Stimulated activated CD4-positive, alpha-beta T cell treated with anti-CD3 and anti-CD28 coated beads, Interleukin-4, amount 100 ng/mL, for 24 hours (primary cell): ENCODE results near the gene TTC31.

Experiments used
- DNase-seq: peaks from one replicate; pipeline ENCODE4 v3.0.0-alpha.2; 2020

The TTC31 gene

DNA sequence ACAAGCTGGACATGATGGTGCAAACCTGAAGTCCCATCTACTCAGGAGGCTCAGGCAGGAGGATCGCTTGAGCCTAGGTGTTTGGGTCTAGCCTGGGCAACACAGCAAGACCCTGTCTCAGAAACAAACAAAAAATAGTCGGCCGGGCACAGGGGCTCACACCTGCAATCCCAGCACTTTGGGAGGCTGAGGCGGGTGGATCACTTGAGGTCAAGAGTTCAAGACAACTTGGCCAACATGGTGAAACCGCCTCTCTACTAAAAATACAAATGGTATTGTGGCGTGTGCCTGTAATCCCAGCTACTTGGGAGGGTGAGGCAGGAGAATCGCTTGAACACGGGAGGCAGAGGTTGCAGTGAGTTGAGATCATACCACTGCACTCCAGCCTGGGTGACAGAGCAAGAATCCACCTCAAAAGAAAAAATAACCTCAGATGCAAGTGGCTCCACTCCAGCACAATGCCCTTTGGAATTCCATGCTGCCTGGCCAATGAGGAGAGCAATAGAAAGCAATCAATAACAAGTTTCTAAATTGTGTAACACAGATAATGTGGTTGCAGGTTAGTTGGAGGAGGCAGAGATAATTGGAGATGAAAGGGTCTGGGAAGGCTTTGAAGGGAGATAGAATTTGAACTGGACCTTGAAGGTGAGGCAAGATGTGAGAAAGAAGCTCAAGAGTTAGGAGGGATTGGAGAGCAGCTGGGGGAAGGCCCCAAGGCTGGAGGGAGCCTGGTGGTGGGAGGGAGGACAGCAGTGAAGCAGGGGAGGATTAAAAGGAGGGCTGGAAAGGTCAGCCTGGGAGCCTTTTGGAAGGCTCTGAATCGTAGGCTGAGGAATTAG, 6.0 kb downstream of the TTC31 start:
- no peak for DNase-seq

DNA sequence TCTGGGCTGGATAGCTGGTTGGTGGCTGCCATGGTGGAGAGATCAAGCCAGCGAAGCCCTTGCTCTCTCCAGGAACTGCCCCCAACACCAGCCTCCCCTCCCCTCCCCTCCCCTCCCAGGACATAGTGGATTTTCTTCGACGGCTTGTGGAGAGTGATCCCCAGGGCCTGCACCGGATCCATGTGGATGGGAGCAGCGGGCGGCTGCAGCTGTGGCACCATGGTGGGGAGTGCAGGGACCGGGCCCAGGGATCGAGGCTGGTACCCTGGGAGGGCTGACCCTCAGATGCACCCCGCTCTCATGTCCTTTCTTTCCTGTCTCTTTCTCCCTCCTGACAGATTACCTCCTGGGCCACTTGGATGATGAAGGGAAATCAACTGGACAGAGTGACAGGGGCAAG, 7.0 kb downstream of the TTC31 start:
- DNase-seq = no peak

DNA sequence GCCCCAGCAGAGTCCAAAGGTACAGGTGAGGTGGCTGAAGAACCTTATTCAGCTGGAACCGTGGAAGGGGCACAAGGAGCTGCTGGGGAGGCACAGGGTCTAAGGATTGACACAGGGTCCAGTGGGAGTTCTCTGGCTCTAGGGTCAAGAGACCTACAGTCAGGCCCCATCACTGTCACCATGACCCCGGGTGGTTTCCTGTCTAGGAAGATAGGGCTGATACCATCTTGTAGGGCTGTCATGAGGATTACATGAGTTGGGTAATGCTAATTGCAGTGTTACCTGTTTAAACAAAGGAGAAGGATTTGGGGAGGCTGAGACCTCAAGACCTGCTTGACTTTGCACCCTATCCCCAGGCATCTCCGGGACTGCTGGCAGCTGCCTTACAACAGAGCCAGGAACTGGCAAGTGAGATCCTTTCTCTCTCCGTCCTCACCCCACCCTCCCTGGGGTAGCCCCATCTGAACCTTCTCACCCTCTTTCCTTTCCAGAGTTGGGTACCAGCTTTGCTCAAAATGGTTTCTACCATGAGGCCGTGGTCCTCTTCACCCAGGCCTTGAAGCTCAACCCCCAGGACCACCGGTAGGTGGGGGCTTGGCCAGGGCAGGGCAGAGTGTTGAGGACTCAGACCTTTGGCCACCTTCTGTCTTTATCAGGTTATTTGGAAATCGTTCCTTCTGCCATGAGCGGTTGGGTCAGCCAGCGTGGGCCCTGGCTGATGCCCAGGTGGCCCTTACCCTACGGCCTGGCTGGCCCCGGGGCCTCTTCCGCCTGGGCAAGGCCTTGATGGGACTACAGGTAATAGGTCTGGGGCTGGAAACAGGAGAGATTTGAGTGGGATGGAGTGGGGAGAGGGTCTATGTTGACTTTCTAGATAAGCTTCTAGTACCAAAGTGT, 9.0 kb downstream of the TTC31 start:
- no peak for DNase-seq

DNA sequence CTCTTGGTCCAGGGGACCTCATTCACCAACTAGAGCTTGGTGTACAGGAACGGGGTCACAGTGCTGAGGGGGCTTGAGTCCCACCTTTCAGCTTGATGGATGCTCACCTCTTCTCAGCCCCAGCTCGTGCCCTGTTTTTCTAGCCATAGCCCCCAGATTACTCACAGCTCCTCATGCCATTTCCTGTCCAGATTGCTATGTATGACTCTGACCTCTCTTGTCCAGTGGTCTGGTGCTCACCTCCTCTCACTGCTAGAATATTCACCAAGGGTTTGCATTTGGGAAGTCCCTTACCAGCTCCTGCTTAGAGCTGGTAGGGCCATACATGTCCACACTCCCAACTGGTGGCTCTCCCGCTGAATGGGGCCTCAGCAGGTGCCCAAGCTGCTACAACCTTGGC, 10.7 kb downstream of the TTC31 start:
- DNase-seq = no peak

DNA sequence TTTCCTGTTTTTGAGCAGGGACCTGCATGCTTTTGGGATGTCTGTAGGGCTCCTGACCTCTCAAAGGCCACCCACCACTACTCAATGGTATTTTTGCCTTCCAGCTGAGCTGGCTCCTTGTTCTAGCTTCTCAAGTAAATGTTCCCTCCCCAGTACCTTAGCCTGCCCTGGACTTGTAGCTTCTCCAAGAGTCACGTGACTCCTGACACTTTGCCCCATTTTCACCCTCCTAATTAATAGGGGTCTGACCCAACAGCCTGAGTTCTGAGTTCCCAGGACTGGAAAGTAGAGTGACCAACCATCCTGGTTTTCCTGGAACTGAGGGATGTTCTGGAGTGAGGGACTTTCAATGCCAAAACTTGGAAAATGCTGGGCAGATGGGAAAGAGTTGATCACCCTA, 12.6 kb downstream of the TTC31 start:
- no peak for DNase-seq

DNA sequence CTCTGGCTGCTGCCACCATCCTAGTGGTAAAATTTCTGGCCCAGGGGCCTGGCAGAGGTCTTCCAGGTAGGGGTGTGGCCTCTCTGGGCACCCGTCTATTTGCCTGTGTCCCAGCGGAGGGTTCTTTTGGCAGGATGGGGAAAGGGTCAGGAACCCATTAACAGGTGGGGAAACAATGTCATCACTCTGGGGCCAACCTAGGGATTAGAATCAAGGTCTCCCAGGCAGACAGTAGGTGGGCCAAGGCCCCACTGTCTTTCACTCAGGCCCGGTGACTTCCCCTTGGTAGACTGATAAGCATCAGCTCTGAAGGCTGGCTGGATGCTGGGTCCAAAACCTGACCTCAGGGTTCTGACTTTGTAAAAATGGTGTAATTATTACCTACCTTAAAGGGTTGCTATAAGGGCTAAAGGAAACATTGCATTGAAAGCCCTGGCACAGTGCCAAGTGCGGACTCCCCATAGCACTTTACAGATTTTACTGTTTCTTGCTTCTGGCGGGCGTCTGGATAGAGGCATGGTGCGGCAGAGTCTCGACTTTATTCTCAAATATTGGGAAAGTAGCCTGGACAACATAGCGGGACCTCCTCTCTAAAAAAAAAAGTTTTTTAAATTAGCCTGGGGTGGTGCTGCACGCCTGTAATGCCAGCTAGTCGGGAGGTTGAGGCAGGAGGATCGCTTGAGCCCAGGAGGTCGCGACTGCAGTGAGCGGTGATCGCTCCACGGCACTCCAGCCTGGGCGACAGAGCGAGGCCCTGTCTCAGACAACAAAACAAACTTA, 14.3 kb downstream of the TTC31 start:
- no peak for DNase-seq

DNA sequence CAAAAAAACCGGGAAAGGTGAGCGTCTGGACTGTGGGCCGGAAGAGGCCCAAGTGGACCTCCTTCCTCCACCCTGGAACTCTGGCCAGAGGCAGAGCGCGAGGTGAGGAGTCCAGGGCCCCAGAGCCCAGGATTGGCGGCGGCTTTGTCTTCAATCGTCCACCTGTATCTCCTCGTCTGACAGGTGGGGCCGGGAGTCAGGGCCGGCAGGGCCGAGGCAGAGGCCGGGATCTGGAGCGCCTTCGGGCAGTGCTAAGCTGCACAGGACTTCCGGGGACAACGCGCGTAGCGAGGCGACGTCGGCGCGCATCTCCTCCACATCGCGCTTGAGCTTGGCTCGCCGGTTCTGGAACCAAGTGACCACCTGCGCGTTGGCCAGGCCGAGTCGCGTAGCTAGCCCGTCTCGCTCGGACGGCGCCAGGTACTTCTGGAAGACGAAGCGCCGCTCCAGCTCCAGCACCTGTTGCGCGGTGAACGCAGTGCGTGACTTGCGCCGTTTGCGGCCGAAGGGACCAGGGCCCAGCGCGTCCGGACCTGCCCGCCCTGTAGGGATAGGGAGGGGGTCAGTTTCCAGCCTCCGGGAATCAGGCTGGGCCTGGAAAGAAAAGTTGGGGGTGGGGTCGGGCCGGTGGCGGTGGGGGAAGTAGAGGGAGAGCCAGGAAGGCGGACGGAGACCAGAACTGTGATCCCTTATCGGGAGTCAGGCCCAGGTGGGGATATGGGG, 15.1 kb downstream of the TTC31 start:
- DNase-seq = no peak

DNA sequence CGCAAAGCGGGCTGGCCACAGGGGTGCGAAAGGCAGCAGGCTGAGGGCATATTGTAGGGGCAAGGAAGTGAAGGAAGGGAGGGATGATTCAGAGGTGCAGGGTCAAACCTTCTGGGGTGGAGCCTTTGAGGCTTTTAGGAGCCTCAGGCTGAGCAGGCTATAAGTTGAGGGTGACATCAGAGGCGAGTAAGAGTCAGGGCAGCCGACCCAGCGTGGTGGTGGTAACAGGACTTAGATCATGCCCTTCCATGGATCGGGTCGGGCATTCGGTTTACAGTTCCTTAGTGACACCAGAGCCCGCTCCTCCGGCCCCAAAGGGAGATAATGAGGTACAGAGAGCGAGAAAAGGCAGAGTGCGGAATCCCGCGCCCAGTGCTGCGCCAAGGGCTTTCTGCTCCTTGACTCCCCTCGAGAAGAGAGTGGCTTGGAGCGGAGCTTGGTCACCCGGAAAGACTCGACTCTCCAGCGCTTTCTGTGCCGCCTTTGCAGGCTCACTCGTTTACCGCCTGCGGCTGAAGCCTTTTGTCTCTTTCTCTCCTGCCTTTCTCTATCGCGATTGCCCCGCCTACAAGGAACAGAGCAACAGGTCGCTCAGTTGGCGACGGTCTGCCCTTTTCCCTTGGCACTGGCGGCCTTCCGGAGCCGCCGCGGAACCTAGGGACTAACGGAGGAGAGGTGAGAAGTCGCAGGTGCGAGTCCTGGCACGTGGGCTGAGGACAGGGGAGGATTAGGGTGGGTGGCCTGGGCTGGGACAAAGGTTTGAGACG, 15.8 kb downstream of the TTC31 start:
- DNase-seq = peak; percentile 14

DNA sequence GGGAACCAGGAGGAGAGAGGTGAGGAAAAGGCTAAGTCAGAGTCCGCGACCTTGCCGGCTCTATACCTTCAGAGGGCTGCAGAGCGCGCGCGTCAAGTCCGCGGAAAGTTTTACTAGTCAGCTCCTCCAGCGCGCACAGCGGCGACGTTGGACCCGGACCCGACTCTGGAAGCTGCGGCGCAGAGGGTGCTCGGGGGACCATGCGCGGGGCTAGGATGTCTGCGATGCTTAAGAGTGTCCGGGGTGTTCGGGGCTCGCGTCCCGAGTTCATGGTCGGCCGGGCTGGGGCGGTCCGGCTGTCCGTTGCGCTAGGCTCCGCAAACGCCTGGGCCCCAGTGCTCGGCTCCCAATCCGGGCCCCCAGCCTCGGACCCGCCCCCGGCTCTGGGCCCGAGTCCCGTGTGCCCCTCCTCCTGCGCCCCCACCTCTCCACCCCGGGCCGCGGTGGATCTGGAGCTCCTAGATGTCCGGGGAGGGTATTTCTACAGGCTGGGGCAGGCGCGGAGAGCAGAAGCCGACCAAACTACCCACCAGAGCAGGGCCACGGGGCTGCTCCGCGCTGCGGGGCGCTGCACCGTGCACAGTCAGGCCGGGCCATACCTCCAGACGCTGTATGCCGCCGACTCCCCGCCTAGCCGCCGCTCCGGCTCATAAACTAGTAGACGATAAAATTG, 16.5 kb downstream of the TTC31 start, which contains the start of gene LBX2:
TSS of gene LBX2 (minus strand) at position 337 of the 673 bp plus-strand sequence. CDS start at position 271, 66 bp downstream.
- peak; percentile 36 for DNase-seq

DNA sequence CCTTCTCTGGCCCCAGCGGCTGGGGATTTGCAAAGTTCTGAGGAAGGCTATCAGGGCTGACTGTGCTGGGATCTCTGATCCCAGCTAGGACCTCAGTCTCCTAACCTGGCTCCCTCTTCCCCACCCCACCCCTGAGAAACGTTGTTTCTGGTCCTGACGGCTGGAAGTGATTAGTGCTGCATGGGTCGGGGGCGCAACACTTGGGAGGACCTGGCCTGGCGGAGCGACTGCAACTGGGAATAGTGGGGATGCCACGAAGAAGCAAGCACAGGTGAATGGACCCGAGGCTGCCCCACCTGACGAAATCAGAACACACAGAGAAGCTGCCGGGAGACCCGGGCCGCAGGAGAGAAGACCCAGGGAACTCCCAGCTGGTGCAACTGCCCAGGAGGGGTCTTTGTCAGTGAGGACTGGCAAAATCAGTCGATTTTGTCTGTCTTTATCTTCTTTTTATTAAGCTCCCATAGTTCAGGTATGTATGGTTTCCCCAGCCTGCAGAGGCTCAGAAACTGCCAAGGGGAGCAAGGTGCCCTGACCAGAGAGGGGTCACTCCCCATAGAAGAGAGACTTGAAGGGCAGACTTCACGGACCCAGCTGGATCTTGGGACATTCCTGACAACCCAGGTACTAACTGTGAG, 17.2 kb downstream of the TTC31 start:
- DNase-seq = no peak

DNA sequence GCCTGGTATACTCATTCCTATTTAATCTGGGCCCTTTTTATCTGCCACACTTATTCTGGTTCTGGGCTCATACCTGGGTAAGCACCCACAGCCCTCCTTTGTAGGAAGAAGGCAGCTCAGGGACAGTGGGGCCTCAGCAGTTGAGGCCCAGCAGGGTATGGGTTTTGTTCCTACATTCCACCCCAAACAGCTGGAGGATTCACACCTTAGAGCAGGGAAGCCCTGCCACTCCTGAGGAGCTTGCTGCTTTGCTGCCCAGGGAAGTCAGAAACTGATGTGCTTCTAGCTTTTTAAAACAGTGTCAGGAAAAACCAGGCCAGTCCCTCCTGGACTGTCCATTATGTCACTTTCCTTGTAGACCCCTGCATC, 17.7 kb downstream of the TTC31 start:
- no peak for DNase-seq

DNA sequence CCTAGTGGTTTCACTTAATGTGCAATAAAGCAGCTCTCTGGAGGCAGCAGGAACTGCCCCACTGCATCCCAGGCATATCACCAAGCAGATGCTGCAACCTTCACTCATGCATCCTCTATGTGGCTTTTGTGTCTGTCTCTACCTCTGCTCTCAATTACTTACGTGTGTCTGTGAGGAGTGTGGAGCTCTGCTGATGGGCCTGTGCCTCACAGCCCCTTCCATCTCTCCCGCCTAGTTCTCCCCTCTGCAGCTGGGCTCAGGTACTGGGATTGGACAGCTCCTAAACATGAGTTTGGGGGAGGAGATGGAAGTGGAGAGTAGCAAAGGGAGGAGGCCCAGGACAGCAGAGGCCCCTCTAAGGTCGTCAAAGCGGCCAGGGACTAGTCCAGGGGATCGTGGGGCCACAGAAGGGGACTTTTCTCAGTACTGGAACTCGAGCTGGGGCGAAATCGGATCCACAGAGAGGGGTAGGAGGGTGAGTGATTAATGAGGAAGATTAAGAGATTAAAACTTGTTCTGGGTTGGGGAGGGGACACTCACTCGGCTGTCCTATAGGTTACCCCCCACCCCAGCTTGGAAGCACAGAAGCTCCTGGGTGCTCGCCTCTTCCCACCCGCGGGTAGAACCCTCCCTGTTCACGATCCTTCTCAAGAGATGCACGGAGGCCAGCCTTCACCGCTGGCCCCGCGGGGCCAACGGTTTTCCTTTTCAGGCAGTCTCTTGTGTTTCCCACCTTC, 18.6 kb downstream of the TTC31 start:
- DNase-seq = no peak

DNA sequence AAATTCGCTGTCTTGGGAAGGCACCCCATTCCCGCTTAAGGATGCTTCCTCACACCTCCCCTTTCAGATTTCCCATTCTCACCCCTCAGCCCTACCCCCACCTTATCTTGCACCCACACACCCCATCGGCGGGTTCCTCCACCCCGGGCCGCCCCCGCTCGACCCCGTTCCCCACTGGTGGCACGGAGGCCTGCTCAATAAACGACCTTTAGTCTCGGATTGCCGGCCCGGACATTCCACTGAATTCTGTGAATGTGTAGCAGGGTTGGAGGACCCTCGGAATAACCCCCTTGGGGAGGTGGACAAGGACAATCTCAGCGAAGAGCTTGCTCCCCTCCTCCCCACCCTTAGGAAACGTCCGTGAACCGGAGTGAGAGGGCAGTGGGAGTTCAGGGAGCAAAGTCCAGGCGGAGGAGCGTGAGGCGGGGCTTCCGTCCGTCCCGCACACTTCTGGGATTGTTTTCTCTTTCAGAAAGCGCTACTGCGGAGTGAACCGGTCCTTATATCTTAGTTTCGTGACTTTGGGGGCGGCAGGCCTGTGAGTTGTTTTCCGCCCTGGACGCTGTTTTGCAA, 19.4 kb downstream of the TTC31 start:
- no peak for DNase-seq

DNA sequence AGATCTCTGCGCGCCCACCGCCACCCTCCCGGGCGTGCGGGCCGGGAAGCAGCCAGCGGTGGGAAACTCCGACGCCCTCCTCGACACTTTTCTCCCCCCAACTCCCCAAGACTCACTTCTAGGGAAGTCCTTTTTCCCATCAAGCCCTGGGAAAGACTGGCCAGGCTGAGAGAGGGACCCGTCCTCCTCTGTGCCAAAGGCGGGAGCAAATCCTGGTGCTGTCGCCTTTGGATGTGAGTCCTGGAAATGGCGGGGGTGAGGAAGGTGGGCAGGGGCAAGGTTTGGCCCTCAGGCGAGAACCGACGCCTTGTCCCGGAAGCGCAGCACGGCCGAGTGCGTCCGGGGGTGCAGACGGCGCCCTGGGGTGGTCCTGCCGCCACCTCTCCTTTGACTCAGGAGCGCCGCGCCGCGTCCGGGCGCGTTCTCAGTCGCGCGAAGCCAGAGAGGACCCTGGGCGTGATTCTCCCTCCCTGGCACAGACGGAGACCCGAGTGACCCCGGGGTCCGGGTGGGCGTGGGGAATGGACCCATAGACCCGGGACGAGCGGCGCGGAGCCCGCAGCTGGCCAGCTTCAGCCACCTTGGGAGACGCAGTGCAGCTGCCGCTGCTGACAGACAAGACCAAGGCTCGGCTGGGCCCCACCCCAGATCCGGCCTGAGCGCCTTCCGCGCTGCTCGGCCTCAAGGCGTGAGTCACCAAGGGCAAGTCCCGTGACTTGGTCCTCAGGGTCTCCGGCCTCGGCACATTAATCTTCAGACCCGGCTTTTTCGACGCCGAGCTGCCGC, 20.0 kb downstream of the TTC31 start:
- DNase-seq = peak; percentile 28

DNA sequence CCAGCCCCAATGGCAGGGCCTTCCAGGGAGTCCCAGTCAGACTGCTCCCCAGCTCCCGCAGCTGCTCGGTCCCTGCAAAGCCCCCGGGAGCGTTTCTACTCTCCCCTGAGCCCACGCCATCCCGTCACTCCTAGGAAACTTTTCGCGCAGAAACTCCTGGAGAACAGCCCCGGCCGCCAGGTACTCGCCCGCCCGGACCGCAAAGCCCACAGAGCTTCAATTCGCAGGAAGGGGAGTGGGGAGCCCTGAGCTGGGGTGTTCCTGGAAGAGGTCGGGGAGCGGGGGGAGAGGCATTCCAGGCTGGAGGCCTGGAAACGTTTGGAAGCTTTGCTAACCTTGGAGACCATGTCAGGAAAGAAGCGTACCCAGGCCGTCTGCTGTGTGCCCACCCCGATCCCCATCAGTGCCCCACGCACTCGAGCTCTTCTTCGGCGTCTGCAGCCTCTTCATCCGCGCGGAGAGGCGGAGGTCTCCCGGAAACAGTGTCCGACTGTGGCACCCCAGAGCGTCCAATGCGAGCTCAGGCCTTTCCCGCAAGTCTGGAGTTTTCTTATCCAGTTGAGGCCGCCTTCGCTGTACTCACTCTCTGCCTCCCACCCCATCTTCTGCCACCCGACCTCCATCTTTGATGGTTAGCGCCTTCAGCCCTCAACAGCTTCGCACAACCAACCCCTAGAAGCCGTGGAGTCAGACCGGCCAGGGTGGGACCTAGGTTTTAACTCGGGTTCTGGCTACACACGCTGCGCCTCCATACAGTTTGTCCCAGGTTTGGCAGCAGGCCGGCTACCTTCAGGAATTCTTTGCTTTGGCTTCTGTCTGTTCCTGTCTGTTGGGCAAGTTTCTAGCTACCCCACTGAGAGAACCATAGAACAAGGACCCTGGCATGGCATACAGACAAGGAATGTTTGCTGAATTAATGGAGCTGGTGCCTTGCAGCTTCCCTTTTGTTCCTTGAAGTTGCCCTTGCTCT, 20.9 kb downstream of the TTC31 start:
- DNase-seq = no peak

DNA sequence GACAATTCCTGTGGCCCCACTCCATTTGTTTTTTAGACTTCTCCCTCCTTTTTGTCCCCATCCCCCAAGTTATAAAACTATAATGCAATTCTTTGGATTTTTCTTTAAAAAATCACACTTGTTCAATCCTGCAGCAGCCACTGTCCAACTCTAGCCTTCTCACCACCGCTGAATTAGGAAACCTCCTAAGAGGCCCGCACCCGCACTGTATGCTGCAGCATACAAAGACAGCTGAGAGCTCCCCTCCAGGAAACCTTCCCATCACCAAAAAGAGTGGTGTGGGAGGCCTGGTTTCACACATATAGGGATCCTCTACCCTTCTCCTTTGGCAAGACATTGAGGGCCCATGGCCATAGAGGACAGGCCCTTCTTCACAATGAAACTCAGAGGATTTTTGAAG, 21.7 kb downstream of the TTC31 start:
- DNase-seq = no peak
